HS-5 (cell line): ENCODE data around the gene FSTL1.
A peak's percentile ranks its signal among the peaks of the same experiment; 100 is the strongest.

Experiments
- DNase-seq: peaks from one replicate; pipeline ENCODE4 v3.0.0-alpha.2; 2012; ENCODE audit warnings: low read depth

The FSTL1 gene, protein sequence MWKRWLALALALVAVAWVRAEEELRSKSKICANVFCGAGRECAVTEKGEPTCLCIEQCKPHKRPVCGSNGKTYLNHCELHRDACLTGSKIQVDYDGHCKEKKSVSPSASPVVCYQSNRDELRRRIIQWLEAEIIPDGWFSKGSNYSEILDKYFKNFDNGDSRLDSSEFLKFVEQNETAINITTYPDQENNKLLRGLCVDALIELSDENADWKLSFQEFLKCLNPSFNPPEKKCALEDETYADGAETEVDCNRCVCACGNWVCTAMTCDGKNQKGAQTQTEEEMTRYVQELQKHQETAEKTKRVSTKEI

DNA sequence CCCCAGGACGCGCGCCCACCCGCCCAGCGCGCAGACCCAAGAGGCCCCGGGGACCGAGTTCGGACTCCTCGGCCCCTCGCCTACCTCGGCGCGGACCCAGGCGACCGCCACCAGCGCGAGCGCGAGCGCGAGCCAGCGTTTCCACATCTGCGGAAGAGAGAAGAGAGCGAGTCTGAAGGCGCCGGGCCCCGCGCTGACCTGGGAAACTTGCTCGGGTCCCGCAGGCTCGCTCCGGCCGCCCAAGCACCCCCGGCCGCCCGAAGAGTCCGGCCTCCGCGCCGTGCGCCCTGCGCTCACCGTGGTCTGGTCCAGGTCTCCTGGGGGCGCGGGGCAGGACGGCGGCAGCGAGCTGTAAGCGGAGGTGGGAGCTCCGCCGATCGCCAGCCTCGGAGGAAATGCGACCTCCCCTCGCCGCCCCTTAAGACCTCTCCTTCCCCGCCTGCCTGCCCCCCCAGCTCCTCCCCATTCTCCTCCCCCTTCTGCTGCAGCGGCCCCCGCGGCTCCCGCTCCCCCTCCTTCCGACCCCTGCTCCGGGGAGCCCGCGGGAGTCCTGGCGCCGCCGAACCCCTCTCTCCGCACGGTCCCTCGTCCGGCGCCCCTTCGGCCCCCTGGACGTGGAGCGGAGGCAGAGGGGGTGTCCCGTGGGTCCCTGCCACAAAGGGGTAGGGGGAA, at the start of gene FSTL1:
TSS of gene FSTL1 (minus strand) at position 393 of the 672 bp plus-strand sequence. CDS start at position 147, 246 bp downstream.
- DNase-seq: no peak

DNA sequence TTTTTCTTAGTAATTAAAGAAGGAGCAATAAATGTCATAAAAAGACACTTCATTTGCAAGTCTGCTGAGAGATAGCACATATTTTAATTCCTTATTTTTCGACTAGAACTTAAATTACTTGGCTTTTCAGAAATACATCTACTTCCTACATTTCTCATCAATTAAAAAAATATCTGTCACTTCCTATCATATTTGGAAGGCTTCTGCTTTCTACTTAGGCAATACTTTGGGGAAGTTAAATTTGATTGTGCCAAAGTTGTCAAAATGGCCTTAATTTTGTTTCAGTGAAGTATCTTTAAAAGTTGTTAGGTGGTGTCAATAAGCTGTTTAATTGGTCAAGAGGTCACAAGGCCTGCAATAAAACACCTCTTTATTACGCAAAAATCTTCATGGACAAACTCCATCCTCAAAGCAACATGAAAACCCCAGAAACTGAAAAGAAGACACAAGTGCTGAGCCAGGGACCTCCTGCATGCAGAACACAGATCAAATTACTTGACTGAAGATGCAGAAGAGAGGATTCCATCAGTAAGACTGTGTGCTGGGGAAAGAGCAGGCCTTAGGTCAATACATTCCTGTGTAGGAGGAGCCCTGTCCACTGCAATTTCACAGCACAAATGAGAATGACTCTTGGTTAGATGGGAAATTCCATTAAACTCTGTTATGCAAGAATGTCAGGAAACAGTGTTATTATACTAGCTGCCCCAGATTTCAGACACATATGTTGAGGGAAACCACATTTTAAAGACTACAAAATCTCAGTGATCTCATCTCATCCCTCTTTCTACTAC, 48.0 kb upstream of the FSTL1 start:
- DNase-seq: peak; percentile 93

DNA sequence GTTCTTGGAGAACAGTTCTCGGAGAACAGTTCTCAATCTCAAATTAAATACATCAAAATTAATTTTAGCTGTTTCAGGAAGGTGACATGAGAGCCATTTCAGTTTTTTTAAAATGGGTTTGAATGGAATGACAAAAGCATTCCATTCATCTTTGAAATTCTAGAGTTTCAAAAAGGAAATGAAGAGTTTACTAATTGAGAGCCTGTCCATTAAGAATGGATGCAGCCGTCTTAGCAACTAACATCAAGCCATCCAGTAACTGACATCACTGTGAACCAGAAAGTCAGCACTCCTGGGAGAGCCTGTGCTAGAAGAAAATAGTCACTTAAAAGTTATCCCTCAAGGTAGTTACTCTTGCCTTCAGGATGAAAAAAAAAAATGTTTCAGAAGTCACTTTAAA, 47.0 kb upstream of the FSTL1 start:
- DNase-seq: no peak

DNA sequence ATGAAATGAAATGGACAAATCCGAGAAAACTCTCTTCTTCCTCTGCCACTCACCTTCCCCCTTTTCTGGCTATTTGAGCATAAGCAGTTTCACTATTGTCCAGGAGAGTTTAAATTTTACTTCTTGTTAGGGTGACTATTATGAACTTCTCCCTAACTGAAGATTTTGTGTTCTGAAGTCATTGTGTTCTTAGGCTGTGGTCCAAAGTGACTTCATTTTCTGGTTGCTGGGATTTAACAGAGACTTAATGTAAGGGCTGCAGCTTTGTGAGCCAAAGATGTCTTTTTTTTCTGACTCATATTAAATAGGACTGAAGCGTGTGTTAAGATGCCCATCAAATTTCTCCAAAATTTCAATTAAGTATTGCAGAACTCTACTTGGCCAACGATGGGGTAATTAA, 46.5 kb upstream of the FSTL1 start:
- DNase-seq: peak; percentile 92

DNA sequence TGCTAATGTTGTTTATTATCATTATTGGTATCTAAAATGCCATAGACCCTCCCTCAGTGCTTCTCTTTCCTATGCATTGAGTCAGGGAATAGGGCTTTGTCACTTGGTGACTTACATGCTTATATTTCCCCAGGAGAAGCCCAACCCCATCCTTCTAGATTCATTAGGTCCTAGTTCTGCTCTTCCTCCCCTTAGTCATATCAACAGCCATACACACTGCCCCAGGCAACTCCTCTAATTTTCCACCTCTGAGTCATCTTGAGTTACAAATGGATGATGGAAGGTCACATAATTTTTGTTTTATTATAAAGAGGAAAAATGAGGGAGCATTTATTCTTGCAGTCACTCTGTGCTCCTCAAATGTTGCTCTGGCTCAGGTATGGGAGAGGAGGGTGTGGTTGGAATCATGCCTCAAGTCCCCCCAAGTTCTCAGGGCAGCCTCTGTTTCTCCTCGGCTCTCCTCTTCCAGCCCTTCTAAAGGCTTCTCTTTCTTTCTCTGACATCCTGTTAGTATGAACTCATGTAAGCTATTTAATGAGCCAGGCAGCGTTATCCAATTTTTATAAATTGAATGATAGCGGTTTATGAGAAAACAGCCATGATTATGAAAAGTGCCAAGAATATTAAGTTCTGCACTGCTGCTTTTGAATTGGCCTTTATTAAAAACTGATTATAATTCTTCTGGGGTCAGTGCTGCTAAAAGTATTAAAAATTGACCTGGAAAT, 45.6 kb upstream of the FSTL1 start:
- DNase-seq: peak; percentile 85

DNA sequence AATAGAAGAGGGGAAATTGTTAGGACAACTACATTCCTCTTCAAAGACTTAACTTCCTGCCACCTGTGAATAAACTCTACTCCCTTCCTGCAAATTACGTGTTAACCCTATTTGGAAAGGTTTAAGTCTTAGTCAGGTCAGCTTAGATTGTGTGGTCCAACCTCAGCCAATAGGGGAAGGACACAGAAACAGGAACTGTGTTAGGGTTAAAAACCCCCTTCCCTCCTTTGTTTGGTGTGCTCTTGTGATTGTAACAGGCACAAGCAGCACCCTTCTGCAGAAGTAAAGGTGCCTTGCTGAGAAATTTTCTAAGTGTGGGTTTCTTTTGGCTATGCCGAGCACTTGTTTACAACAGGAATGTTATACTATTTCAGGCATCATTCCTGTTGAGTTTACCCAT, 45.0 kb upstream of the FSTL1 start:
- no peak for DNase-seq

DNA sequence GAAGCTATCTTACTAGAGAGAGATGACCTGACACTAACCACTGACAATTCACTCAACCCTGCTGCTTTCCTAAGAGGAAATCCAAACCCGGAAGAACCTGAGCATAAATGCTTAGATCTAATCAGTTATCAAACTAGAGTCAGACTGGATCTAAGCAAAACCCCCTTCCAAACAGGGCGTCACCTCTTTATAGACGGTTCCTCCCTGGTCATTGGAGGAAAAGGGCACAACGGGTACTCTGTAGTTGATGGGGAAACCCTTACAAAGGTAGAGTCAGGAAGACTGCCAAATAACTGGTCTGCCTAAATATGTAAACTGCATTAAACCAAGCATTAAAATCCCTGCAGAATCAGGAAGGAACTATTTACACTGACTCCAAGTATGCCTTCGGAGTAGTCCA, 41.3 kb upstream of the FSTL1 start:
- no peak for DNase-seq

DNA sequence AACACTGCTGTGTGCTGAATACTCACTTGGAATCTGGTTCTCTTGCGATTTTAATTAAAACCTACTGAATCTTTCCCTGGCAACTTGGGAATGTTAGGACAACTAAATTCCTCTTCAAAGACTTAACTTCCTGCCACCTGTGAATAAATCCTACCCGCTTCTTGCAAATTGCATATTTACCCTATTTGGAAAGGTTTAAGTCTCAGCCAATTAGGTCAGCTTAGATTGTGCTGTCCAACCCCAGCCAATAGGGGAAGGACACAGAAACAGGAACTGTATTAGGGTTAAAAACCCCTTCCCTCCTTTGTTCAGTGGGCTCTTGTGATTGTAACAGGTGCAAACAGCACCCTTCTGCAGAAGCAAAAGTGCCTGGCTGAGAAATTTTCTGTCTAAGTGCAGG, 38.6 kb upstream of the FSTL1 start:
- DNase-seq: no peak

DNA sequence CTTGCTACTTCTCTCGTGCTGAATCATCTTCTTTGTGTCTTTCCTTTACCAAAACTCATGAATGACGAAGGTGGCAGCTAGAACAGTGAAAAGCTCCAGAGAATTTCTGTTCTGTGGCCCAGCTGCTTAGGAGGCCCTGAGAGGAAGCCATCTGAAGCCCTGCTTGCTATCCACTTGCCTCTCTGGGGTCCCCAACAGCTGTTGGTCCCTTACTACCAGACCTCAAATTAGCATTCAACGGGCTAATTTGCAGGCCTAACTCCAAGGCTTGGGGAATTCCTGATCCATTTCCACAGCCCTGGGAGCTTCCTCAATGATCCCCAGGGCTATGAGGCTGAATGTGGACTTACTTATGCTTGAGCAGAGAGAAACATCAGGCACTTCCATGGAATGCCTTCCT, 37.5 kb upstream of the FSTL1 start:
- no peak for DNase-seq

DNA sequence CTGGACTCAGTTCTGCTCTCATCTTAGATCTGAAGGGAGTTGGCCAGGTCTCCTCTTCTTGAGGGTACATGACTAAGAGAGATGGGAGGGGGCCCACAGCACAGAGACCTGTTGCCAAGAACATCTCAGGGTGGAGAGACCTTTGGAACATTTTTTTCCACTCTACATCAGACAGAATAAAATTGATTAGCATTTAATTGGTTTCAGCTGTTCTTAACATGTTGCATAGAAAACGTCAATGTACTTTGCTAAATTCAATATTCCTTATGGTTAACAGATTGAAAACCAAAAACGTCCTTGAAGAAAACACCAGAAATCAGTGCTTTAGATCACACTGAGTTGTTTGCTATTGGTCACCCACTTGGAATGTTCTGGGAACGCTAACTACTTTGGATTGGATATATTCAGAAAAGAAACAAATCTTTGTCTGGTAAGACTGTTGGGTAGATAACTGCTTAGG, 36.4 kb upstream of the FSTL1 start:
- DNase-seq: no peak

DNA sequence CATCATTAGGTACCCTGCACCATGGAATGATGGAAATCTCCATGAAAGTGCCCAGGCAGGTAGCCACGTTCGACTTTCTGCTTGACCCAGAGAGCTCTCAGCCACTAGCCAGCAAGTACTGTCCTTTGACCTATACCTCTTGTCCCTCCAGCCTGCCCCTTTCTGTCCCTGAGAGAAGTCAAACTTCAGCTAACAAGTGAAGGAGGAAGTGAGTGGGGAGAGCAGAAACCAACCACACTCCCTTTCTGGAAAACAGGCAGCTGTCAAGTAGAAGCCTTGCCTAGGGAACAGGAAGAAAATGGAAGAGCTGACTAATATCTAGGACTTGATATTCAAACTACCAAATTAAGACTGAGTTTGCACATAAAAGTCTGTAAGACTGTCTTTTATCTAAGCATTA, 30.3 kb upstream of the FSTL1 start:
- DNase-seq: no peak

DNA sequence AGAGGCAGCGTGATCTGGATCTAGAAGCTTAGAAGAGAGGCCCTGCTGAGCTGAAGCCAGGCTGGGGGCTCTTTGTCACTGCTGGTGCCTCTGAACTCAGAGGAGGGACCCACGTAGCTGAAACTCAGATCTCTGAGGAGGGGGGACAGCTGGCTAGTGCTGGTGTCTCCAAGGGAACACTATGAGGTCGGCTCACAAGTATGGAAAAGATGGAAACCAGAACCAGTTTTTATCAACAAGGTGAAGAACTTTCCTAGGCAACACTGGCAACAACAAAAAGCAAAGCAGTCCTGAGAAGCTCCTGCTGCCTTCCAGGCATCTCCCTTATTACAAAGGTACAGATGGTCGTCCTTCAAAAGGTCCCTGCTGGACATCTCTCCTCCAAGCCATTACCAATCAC, 27.0 kb upstream of the FSTL1 start:
- no peak for DNase-seq

DNA sequence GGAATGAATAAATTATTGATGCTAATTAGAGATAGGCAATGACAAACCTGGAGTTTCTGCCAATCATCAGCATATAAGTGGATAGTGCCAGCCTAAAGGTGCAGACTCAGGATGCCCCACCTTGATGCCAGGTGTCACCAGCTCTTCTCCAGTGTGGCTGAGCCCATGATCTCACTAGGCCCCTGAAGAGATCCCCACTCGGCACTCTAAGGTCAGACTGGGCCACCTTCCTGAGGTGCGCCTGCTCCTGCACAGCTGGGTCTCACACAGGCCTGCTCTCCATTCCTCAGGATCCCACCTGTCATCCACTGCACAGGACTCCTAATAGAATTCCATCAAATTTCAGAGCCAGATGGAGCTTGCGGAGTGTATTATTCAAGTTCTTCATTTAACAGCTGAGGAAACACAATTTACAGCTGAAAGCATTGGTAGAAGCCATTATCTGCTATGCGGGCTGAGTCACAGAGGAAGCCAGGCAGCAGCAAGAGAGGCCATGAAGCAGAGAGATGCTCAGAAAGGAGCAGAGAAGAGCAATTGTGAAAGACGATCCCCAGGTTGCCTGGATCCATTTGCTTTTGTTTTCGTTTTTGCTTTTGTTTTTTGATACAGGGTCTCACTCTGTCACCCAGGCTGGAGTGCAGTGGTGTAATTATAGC, 25.1 kb upstream of the FSTL1 start:
- no peak for DNase-seq

DNA sequence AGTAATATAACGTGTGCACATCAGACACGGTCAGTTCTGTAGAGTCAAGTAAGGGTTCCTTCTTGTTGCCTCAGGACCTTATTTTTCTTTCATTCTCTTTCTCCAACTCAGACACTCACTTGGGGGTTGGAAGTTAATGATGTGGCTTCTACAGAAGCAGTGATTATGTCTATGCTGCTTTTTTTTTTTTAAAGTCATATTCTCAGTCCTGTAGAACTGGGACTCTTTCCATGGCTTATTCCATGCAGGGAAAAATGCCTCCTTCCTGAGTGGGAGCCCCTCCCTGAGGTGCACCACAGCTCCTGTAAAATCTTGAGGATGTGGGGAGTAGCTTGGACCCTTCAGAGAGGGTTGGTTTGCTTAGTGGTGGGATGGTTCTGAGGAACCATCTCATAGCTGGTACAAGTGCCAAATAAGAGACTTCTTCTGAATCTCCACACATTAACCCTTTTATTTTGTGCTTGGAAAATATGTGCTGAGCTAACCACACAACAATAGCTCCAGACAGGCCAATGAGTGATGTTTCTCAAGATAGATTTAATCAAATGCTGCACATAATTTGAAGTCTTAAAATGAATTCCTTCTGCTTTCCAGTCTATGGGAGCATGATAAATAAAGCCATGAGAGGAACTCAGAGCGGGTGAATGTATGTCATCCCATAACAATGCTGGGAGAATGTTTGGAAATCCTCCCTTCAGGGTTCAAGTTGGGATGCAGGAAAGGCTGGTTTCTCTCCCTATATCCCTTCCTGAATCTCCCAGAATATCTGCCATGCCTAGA, 23.3 kb upstream of the FSTL1 start:
- no peak for DNase-seq

DNA sequence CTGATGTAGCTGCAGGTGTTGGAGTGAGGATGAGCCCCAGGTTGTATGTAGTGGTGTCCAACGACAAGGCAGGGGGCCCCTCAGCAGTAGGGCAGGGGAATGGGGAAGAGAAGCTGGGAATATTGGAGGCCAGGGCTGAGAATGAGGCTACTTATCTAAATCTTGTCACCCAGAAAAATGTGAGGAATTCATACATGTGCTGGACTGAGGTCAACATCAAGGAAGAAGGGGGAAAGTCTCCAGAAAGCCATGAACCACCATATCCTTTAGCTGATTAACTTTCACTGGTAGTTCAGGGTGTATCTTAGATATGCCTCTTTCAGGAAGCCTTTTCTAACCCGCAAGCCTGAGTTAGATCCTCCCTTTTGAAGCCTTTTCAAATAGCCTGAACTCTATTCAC, 22.6 kb upstream of the FSTL1 start:
- no peak for DNase-seq

DNA sequence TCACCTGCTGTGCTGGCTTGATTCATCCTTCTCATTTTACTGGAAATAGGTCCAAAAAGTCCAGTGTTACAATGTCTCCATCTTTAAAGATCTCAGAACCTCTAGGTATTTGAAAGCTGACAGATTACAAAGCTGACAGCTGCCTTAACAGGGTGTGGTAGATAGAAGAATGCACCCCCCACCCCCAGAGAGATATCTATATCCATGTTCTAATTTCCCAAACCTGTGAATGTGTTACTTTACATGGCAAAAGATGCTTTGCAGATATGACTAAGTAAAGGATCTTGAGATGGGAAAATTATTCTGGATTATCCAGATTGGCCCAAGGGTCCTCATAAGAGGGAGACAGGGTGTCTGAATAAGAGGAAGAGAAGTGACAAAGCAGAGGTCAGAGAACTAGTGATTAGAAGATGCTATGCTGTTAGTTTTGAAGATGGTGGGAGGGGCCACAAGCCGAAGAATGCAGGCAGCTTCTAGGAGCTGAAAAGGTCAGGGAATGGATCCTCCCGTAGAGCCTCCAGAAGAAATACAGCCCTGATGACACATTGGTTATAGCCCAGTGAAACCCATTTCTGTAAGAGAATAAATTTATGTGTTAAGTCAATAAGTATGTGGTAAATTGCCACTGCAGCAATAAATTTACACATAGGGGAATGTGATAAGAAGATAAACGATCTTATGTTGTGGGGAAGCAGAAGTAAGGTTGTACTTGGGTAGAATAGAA, 21.5 kb upstream of the FSTL1 start:
- no peak for DNase-seq

DNA sequence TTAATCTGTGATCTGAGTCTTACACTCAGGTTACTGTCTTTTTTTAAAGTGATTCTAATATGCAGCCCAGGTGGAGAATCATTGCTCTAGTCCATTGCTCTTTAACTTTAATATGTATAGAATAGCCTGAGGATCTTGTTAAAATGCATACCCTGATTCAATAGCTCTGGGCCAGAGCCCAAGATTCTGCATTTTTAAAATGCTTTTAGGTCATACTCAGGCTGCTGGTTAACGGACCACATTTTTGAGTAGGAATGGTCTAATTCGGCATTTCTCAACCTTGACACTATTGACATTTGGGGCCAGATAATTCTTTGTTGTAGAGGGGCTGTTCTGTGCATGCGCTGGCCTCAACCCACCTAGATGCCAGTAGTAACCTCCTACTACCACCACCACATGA, 20.9 kb upstream of the FSTL1 start:
- peak; percentile 55 for DNase-seq

DNA sequence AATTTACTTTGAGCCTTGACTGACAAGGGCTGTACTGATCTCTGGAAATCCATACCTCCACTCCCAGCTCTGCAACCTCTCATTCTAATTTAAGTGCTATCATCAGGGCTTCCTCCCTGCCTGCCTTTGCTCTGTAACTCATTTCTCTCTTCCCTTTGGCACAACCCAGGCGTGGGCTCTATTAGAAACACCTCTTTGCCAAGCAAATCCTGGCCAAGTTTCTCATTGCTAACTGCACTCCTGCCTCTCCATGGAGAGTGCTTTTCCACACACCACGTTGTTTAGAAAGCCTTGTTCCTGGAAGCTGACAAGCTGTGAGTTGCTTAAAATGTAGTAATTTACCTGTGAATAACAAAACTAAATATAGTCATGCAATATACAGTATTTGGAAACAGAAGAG, 20.1 kb upstream of the FSTL1 start:
- no peak for DNase-seq

DNA sequence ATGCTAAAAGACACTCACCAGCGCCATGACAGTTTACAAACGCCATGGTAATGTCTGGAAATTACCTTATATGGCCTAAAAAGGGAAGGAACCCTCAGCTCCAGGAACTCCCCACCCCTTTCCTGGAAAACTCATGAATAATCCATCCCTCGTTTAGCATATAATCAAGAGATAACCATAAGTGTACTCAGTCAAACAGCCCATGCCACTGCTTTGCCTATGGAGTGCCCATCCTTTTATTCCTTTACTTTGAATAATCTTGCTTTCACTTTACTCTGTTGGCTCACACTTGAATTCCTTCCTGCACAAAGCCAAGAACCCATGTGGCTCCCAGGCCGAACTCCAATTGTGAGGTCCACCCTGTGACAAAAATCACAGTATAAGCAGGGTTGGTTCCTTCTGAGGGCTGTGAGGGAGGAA, 19.1 kb upstream of the FSTL1 start:
- no peak for DNase-seq

DNA sequence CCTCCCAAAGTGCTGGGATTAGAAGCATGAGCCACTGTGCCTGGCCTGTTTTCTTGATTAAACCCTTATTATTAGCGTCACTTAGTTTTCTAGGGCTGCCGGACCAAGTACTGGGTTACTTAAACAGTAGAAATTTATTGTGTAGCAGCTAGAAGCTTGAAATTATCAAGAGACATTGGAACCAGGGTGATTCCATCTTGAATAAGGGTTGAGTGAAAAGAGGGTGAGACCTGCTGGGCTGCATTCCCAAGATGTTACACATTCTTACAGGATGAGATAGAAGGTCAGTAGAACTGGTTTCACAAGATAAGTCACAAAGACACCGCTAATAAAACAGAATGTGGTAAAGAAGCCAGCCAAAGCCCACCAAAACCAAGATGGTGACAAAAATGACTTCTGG, 18.6 kb upstream of the FSTL1 start:
- DNase-seq: no peak
